Measurements from ENCODE around the gene RHOV.

DNA sequence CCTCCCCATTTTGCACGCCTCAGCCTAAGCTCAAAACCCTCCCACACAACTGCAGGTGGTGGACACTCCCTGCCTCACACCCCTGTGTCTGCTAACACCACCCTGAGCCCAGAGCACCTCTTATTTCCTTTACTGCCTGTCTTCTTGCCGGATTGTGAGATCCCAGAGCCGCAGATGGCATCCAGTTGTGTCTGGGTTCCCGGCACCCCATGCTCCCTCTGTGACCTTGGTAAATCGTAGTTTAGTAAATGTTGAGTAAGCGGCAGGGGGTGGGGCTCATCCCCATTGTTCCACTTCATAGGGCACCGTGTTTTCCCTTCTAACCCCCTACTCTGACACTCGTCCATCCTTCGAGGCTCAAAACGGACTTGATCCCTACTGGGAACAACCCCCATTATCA lies 15.3 kb downstream of the RHOV start:
- no peak for TF ChIP-seq CTCF (conservative IDR thresholded peaks at IDR 0.05)
- no peak for TF ChIP-seq EZH2 (IDR thresholded peaks at IDR 0.05; ENCODE audit: low read depth)

Data from PC-9 (cell line).